ENCODE results near the gene GALK1. TPM values are rescaled to one million over a fixed set of nuclear protein-coding genes. Genes with fewer than 3 reads are reported as not detected.

Gene GALK1
- total RNA-seq (2022; extraction: Qiagen RNA extraction), result 46.3 to 80.1 TPM (median 72.6 TPM) in 5 replicates

GRCh38 chr17:75764711-75765421, at the start of gene GALK1:
GALK1 (minus strand) TSS chr17:75765192; CDS start chr17:75765136, 56 bp downstream.

GRCh38 chr17:75784473-75785015, 19.6 kb upstream of the GALK1 start, which contains the start of gene UNK:
UNK (plus strand) TSS chr17:75784806; CDS start chr17:75784881, 75 bp downstream.

GRCh38 chr17:75720656-75721462, 44.1 kb downstream of the GALK1 start, which contains the start of gene ITGB4:
ITGB4 (plus strand) TSS chr17:75721459; CDS start chr17:75724704, 3,245 bp downstream.

Other genes starting within 250 kb of the GALK1 start
- 6.9 to 12.3 TPM (median 11.1 TPM) in 5 replicates for gene CASKIN2, start 249.7 kb downstream of the GALK1 start, total RNA-seq (2022; extraction: Qiagen RNA extraction)
- gene TSEN54, start 248.7 kb downstream of the GALK1 start, total RNA-seq (2022; extraction: Qiagen RNA extraction), result 28.7 to 46.0 TPM (median 42.3 TPM) in 5 replicates
- 15.6 to 30.3 TPM (median 29.1 TPM) in 5 replicates for gene LLGL2, start 239.5 kb downstream of the GALK1 start, total RNA-seq (2022; extraction: Qiagen RNA extraction)
- gene MYO15B, start 177.4 kb downstream of the GALK1 start, total RNA-seq (2022; extraction: Qiagen RNA extraction), result 35.6 to 63.8 TPM (median 60.1 TPM) in 5 replicates
- gene SMIM5, start 131.8 kb downstream of the GALK1 start, total RNA-seq (2022; extraction: Qiagen RNA extraction), result 0.31 to 0.72 TPM (median 0.70 TPM) in 5 replicates
- 20.9 to 29.0 TPM (median 28.2 TPM) in 5 replicates for gene RECQL5, start 98.0 kb downstream of the GALK1 start, total RNA-seq (2022; extraction: Qiagen RNA extraction)
- 103 to 122 TPM (median 105 TPM) in 5 replicates for gene SAP30BP, start 97.9 kb downstream of the GALK1 start, total RNA-seq (2022; extraction: Qiagen RNA extraction)
- gene ITGB4, start 43.7 kb downstream of the GALK1 start, total RNA-seq (2022; extraction: Qiagen RNA extraction), result 48.5 to 68.4 TPM (median 60.7 TPM) in 5 replicates
- 25.1 to 31.3 TPM (median 29.8 TPM) in 5 replicates for gene UNK, start 19.6 kb upstream of the GALK1 start, total RNA-seq (2022; extraction: Qiagen RNA extraction)
- 4.5 to 5.2 TPM (median 5.0 TPM) in 5 replicates for gene UNC13D, start 79.2 kb upstream of the GALK1 start, total RNA-seq (2022; extraction: Qiagen RNA extraction)
- 90.8 to 108 TPM (median 95.9 TPM) in 5 replicates for gene WBP2, start 90.1 kb upstream of the GALK1 start, total RNA-seq (2022; extraction: Qiagen RNA extraction)
- gene TRIM47, start 113.4 kb upstream of the GALK1 start, total RNA-seq (2022; extraction: Qiagen RNA extraction), result 104 to 187 TPM (median 156 TPM) in 5 replicates
- 28.5 to 44.5 TPM (median 38.4 TPM) in 5 replicates for gene TRIM65, start 131.8 kb upstream of the GALK1 start, total RNA-seq (2022; extraction: Qiagen RNA extraction)
- 89.3 to 135 TPM (median 123 TPM) in 5 replicates for gene MRPL38, start 139.7 kb upstream of the GALK1 start, total RNA-seq (2022; extraction: Qiagen RNA extraction)
- 5.3 to 10.9 TPM (median 9.6 TPM) in 5 replicates for gene FBF1, start 175.8 kb upstream of the GALK1 start, total RNA-seq (2022; extraction: Qiagen RNA extraction)
- 13.5 to 18.0 TPM (median 15.8 TPM) in 5 replicates for gene ACOX1, start 214.0 kb upstream of the GALK1 start, total RNA-seq (2022; extraction: Qiagen RNA extraction)
- 20.9 to 27.4 TPM (median 26.0 TPM) in 5 replicates for gene TEN1, start 214.0 kb upstream of the GALK1 start, total RNA-seq (2022; extraction: Qiagen RNA extraction)
- gene CDK3, start 235.7 kb upstream of the GALK1 start, total RNA-seq (2022; extraction: Qiagen RNA extraction), result 3.0 to 5.5 TPM (median 5.4 TPM) in 5 replicates

Measured in A549 treated with CORT108297 at 1 μM for 4 hours (cell line).